ENCODE data around the gene AGPAT1.
A peak's percentile ranks its signal among the peaks of the same experiment; 100 is the strongest.
"Not testable (repeated sequence)": the region's sequence is repeated elsewhere in the genome, so short reads cannot be mapped to it uniquely, and the experiment has no call there.

Gene AGPAT1

DNA sequence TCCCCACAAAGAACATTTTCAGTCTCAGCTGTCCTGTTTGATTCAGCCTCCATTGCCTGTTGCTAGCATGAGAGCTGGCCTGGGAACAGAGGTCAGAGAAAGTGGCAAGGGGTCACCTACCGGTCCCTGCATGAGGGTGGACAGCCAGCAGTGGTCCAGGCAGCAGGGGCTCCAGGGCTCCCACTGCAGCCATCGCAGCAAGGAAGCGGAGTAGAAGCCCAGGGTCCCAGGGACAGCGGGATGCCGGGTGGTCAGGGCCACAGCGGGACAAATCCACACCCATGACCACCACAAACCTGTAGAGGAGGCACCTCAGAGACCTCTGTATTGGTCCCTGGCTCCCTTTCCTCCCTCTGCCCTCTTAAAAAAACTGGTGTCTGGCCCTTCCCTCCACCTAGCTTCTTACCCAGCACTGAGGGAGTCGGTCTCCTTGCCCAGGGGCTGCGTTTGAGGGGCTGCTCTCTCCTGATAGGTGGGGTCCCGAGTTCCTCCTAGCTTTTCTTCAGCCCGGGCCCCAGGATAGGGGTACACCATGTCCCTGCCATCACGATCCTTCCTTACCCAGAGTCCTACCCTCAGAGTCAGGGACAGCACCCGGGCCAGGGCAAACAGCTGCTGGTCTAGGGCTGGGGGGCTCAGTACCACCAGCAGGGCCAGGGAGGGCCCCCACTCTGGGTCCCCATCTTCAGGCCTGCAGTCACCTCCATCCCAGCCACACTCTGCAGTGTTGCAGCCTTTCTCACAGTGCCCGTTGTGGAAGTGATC, 25.0 kb upstream of the AGPAT1 start:
- no peak for DNase-seq

- no peak for DNase-seq
Measured at GRCh38 chr6:32198866-32199265, 23.0 kb upstream of the AGPAT1 start.

- no peak for DNase-seq
Measured at GRCh38 chr6:32198345-32198696, 22.4 kb upstream of the AGPAT1 start.

DNA sequence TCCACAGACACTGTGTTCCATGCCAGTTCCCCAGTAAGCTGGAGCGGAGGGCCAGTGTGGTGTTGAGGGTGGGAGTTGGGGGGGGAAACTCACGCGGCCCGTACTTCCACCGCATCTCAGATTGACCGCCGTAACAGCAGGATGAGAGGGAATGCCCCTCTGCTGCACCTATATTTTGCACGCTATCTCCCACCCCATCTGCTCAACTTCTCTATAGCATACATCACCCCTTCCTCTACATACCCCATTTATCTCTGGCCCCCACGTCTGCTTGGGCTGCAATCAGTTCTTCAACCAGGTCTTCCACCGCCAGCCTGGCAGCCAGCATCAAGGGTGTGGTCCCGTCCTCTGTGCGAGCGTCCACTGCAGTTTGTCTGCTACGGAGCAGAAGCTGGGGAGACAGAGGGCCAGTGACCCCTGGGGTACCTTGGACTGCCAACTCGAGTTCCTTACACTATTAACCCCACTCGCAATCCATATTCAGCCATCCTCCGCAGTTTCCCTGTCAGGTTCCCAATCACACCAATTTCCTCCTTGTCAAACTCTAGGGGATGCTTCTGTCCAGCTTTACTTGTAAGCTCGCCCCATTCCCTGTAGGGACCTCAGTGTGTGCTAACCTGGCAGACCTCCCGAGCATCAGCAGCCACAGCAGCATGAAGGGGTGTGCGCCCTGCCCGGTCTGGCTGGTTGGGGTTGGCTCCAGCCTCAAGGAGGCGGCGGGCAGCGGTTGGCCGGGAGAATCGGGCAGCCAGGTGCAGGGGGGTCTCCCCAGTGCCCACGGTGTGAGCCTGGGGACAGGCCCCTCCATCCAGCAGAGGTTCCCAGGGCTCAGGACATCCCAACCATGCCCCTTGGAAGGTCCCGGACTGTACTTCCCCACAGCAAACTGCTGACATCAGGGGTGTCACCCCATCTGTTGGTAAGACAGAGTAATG, 21.1 kb upstream of the AGPAT1 start:
- peak in 28 of 51 donors; percentile 19 to 76 (median 55) for DNase-seq

DNA sequence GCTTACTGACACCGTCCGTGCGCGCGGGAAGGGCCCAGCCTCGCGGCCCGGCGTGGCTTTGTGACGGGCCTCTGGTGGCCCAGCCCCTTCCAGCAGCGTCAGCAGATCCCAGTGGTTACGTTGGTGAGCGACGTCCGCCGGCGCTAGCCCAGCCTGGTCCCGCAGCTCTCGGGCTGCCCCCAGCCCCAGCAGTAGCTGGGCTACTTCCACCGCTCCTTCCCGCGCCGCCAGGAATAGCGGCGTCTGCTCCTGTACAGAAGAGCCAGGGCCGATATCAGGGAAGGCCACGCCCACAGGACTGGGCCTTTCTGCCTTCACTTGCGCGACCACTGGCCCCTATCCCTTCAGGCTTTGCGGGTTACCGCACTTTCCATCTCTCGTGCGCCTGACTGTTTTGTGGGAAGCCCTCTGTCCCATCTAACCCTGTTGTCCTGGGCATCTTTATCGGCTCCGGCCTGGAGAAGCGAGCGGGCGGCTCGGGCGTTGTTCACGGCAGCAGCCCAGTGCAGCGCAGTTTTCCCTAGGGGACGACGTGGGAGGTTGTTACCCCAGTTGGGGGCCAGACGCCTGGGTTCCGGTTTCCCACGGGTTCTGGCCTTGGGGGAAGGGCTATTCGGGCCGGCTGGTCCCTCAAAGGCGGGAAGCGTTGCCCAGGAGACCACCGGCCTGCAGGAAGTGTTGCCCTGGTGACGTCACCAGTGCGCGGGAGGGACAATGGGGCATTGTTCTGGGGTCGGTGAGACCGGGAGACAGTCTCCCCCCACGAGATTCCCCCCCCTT, 20.2 kb upstream of the AGPAT1 start:
- DNase-seq, result peak in 50 of 51 donors; percentile 57 to 98 (median 92)

DNA sequence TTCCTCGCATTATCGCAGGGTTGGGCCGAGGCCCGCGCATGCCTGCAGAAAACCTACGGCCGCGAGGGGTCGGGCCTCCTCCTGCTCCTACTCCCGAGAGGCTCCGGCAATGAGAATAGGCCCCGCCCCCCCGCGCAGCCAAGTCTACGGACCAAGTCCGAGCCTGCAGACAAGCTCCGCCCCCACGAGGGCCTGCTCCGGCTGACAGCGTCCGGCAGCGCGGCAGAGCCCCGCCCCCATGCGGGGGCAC, 19.7 kb upstream of the AGPAT1 start:
- peak; percentile 86 to 100 (median 100) for DNase-seq

DNA sequence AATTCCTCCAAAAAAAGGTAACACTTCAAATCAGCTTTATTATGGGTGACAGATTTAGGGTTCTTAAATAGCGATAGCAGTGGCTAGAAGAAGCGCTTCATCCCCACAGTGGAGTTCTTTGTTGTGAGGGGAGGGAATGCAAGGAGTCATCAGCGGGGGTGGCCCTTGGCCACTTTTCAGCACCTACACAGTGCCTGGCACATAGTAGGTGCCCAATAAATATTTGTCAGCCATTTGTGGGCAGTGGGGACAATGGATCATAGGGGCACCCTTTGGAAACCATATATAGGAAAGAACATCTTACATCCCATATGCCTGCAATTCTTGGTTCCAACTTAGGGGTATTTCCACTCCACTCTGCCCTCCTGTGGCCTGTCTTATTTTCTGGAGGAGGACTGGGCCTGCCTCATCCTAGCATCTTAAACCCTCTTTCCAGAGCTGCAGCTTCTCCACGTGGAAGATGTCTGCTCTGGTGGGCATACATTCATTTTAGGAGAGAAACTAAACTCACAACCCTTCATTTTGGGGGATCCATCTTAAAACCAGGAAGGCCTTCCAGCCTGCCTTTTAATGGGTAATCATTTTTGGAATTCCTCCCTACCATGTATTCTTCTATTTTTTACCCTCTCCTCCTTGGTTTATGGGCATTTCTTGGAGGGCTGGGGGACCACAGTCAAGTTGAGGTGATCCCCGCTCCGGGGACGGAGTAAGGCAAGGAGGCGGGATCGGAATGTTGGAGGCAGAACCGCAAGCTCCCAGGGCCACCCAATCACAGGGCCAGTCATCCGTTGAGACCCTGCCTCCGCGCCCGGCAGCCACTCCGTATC, 19.2 kb upstream of the AGPAT1 start:
- DNase-seq, result peak in 17 of 51 donors; percentile 26 to 72 (median 47)

- DNase-seq, result no peak
Measured at GRCh38 chr6:32194388-32194787, 18.5 kb upstream of the AGPAT1 start.

DNA sequence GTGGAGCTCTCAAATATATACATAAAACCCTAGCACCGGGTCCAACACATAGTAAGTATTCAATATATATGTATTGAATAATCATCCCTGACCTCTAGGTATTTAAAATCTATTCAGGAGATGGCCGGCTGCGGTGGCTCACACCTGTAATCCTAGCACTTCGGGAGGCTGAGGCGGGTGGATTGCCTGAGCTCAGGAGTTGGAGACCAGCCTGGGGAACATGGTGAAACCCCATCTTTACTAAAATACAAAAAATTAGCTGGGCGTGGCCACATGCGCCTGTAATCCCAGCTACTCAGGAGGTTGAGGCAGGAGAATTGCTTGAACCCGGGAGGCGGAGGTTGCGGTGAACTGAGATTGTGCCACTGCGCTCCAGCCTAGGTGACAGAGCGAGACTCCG, 17.2 kb upstream of the AGPAT1 start:
- not testable (repeated sequence) for DNase-seq

GRCh38 chr6:32192608-32193039, 16.7 kb upstream of the AGPAT1 start, which contains the start of gene GPSM3:
Gene GPSM3, minus strand, starts transcription at chr6:32192643. Its CDS starts 130 bp downstream, at chr6:32192513.
- DNase-seq, result peak in 9 of 51 donors; percentile 10 to 36 (median 19)

DNA sequence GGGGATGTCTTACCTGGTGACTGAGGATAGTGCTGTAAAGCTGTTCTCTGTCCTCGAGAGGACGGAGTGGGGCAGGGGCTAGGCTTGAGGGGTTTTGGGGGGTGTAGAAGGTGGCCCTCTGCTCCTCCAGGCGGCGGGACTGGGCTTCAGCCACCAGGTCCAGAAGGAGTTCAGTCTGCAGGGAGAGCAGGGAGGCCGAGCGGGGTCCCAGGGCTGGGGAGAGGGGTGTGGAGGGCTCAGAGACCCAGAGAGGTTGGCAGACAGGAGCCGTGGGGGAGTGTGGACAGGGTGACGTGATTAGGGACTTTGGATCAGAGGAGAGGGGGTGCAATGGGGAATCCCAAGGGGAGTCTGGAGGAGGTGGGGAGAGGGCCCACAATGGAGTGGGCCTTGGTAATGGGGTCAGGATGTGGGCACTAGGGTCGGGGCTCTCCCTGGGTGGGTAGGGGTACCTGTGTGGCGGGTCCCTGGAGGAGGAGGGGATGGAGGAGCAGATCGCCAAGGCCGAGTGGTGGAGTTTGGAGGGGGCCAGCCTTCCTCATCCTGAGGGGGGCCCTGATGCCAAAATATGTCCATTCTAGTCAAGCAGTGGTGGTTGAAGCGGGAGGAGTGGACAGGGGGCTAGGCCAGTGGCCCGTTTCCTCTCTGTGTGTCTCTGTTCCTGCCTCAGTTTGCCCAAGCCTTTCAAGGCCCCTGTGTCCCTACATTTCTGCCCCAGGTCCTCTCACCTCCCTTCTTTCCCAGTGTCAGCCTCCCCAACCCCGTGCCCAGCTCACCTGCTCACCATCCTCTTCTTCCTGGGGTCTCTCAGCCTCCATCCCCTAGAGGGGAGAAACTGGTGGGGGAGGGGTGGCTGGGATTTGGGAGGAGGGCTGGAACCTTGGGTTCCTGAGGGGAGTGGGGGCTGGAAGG, 16.1 kb upstream of the AGPAT1 start:
- no peak for DNase-seq

DNA sequence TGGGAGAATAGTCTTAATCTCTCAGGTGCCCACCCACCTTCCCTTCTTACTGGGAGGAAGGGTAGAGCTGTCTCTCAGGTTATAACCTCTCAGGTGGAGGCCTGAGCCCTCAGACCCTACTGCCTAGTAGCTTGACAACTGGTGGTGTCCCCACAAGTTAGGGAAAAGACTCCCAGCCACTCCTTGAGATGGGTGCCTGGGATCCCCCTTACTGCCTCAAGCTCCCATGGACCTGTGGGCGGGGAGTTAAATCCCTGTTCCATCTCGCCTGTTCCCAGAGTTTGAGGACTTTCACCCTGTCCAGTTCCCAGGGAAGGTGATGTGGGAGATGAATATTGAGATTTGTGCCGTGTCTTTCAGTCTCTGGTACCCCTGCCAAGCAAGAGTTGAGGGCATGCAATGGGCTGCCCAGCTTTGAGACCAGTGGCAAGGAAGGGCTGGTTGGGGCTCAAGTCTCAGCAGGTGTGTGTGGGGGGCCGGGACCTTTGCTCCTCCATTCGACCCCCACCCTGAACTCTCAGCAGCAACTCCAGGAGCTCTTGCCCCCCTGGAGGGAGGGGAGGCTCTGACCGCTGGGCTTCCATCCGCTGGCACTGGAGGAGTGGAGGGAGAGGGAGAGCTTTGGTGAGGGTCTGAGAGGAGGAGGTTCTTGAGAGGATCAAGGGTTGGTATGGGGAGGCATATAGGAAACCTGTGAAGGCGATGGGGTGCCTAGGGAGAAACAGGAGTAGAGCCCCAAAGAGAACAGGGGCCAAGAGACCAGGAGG, 15.2 kb upstream of the AGPAT1 start:
- DNase-seq, result no peak

DNA sequence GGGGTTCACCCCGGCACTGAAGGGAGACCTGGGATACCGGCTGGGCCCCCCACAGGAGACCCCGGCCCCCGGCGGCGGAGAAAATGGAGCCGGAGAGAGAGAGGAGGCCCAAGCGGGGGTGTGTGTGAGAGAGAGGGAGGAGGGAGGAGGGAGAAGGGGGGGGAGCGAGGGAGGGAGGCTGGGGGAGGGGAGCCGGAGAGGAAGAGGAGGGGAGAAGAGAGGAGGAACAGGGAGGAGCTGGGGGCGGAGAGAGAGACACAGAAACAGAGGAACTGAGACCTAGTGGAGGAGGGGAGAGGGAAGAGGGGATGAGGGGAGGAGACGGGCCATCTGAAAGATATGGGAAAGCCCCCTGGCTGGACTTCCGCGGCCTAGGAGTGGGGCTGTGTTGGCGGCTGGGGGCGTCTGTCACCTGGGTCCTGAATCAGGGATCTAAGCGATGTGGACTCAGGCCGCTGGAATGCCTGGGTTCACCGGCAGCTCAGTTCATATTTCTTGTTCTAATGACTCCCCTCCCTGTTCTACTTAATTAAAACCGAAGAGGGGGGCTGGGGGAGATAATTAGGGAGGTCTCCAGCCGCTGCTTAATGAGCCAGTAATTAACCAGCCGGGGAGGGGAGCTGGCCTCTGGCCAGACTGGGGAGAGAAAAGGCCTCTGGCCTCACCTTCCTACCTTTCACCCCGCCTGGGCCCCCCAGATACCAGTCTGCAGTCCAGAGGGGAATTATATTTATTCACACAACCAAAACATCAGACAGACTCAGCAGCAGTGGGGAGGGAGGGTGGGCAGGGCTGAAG, 14.4 kb upstream of the AGPAT1 start, which contains the start of gene PBX2:
TSS of gene PBX2 (minus strand) at position 149 of the 798 bp plus-strand sequence. CDS start 287 bp downstream, outside the sequence.
- DNase-seq, result peak in 50 of 51 donors; percentile 25 to 93 (median 82)

GRCh38 chr6:32189742-32190053, 13.8 kb upstream of the AGPAT1 start:
- peak in 6 of 51 donors; percentile 51 to 77 (median 61) for DNase-seq

DNA sequence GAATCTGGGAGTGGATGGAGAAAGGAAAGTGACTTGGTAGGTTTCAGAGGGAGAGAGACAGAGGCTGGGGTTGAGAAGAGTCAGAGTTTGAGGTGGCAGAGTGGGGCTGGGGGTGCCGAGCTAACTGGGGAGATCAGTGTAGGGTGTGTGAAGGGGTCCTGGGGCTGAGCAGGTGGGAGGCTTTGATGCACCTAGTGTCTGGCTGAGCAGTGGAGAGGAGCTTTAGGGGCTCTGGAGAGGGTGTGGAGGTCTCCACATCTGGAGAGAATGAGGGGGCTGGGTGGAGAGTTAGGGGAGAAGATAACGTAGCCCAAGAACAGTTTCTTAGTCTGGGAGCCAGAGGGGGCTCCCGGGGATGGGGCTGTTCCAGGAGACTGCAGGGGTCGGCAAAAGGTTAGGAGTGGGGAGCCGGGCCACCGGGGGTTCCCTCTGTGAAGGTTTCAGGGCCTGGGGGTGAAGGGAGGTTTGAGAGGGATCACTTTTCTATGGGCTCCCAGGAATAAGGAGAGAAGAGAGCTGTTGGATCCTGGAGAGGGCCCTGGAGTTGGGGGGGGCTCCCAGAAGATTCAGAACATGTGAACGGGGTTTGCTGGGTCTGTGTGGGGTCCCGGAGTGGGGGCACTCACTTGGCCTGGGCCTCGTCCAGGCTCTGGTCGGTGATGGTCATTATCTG, 13.3 kb upstream of the AGPAT1 start:
- peak in 5 of 51 donors; percentile 18 to 54 (median 32) for DNase-seq

DNA sequence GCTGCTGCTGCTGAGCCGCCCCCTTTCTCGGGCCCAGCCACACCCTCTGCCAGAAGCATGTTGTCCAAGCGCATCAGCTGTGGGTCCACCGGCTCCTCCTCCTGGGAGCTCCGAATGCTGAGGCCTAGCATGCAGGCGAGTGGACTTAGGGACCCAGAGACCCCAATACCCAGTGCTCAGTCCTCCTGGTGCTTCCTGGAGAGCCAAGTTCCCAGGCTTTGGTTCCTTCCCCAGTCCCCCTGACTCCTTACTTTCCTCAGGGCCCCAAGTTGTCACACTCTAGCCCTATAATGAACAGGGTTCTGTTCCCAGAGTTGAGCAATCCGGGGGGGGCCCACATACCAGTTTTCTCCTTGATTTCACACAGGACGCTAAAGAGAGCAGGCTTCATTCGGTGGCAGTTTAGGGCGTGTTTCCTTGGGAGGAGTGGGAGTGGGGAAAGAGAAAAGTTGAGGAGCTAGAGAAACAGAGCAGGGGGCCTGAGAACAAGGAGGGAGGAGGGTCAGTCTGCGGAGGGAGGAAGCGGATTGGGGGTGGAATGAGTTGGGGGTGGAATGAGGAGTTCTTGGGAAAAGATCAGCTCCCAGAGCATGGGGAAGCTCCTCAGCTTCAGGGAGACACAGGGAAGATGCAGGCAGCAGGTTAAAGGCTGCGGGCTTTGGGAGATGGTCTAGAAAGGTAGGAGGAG, 12.6 kb upstream of the AGPAT1 start:
- DNase-seq, result no peak
